HL-60 (cell line): ENCODE data around the gene CCDC190.
"Not testable (repeated sequence)": the region's sequence is repeated elsewhere in the genome, so short reads cannot be mapped to it uniquely, and the experiment has no call there.

Experiments used
- DNase-seq, 2 experiments: peaks; one replicate each; pipeline ENCODE4 v3.0.0-alpha.2; 2010 to 2020; ENCODE audit warnings: low read depth in 1 of 2, low spot score in 1 of 2
- H3K27ac ChIP-seq: fragments of 250-450 bp; sonication (Bioruptor Pico); replicated peaks from 2 replicates; pipeline ENCODE4 v1.5.1; 2020; ENCODE audit warnings: mild to moderate bottlenecking, moderate library complexity
- H3K27me3 ChIP-seq: fragments of 250-450 bp; sonication (Bioruptor Pico); 2 replicates; pipeline ENCODE4 v1.5.1; 2021; ENCODE audit warnings: mild to moderate bottlenecking, moderate library complexity; ENCODE audit not compliant: insufficient read depth, poor library complexity, severe bottlenecking
- H3K4me3 ChIP-seq: replicated peaks from 2 replicates; pipeline ENCODE4 v1.5.1; 2011; ENCODE audit warnings: mild to moderate bottlenecking, control low read depth, low read length; ENCODE audit not compliant: insufficient read depth

The CCDC190 gene

DNA sequence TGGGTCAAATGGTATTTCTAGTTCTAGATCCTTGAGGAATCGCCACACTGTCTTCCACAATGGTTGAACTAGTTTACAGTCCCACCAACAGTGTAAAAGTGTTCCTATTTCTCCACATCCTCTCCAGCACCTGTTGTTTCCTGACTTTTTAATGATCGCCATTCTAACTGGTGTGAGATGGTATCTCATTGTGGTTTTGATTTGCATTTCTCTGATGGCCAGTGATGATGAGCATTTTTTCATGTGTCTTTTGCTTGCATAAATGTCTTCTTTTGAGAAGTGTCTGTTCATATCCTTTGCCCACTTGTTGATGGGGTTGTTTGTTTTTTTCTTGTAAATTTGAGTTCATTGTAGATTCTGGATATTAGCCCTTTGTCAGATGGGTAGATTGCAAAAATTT lies 53.5 kb downstream of the CCDC190 start:
- not testable (repeated sequence) for DNase-seq, H3K27me3 ChIP-seq

More for the DNA sequence above, 53.5 kb downstream of the CCDC190 start:
- H3K4me3 ChIP-seq, H3K27ac ChIP-seq: not testable (repeated sequence)
